ACC112 (cell line): ENCODE measurements around the gene HDHD3.
A peak's percentile ranks its signal among the peaks of the same experiment; 100 is the strongest.
"Not testable (repeated sequence)": the region's sequence is repeated elsewhere in the genome, so short reads cannot be mapped to it uniquely, and the experiment has no call there.

ENCODE experiments used
- H2AFZ ChIP-seq: fragments of 200-600 bp; sonication (generic); one replicate; pipeline ENCODE4 v1.6.0; 2017; ENCODE audit warnings: antibody characterized with exemption, low read length; ENCODE audit not compliant: unreplicated experiment
- H3K27ac ChIP-seq: fragments of 200-600 bp; sonication (generic); 2 replicates; pipeline ENCODE4 v1.5.1; 2014; ENCODE audit warnings: low read depth, mild to moderate bottlenecking, antibody characterized with exemption, low read length, moderate library complexity
- H3K27me3 ChIP-seq: fragments of 200-600 bp; sonication (generic); 2 replicates; pipeline ENCODE4 v1.6.1; 2014; ENCODE audit warnings: mild to moderate bottlenecking, antibody characterized with exemption, low read length, moderate library complexity, mixed read lengths; ENCODE audit not compliant: insufficient read depth
- H3K36me3 ChIP-seq: fragments of 200-600 bp; sonication (generic); 2 replicates; pipeline ENCODE4 v1.6.1; 2016; ENCODE audit warnings: mild to moderate bottlenecking, antibody characterized with exemption, low read length, moderate library complexity, mixed read lengths; ENCODE audit not compliant: insufficient read depth
- H3K4me1 ChIP-seq: fragments of 200-600 bp; sonication (generic); one replicate; pipeline ENCODE4 v1.6.1; 2016; ENCODE audit warnings: low read length, mixed read lengths; ENCODE audit not compliant: insufficient read depth, unreplicated experiment, control insufficient read depth
- H3K4me3 ChIP-seq: fragments of 200-600 bp; sonication (generic); 2 replicates; pipeline ENCODE4 v1.5.1; 2014; ENCODE audit warnings: mild to moderate bottlenecking, low read depth, low read length
- H3K79me2 ChIP-seq: fragments of 200-600 bp; sonication (generic); one replicate; pipeline ENCODE4 v1.6.0; 2016; ENCODE audit warnings: low read length; ENCODE audit not compliant: control insufficient read depth, unreplicated experiment, insufficient read depth

HDHD3 gene

GRCh38 chr9:113388833-113389232, 12.0 kb upstream of the HDHD3 start:
- H3K79me2 ChIP-seq: no peaks in the 10 kb centered on the region
- no peak overlapping the region for H3K4me3 ChIP-seq
- no peaks in the 10 kb centered on the region for H3K27me3 ChIP-seq
- H3K27ac ChIP-seq: no peak overlapping the region
- no peak overlapping the region for H2AFZ ChIP-seq
- H3K36me3 ChIP-seq: 0 out of 2 replicates have a peak, but pooled peaks cover 2% of the 10 kb centered on the region
- H3K4me1 ChIP-seq: no peaks in the 10 kb centered on the region

GRCh38 chr9:113387560-113388230, 10.9 kb upstream of the HDHD3 start:
- Histone ChIP-seq H3K27ac (no peak overlapping the region), H3K27me3 (no peaks in the 10 kb centered on the region), H3K79me2 (no peaks in the 10 kb centered on the region), H2AFZ (no peak overlapping the region), H3K4me3 (no peak overlapping the region), H3K36me3 (0 out of 2 replicates have a peak, but pooled peaks cover 2% of the 10 kb centered on the region), H3K4me1 (no peaks in the 10 kb centered on the region)

- H3K79me2 ChIP-seq: no peaks in the 10 kb centered on the region
- H3K4me1 ChIP-seq: no peaks in the 10 kb centered on the region
- H2AFZ ChIP-seq: no peak overlapping the region
- no peak overlapping the region for H3K27ac ChIP-seq
- no peak overlapping the region for H3K4me3 ChIP-seq
- no peaks in the 10 kb centered on the region for H3K36me3 ChIP-seq
- H3K27me3 ChIP-seq: no peaks in the 10 kb centered on the region
These were observed 10.0 kb upstream of the HDHD3 start for GRCh38 chr9:113386571-113387393.

GRCh38 chr9:113381909-113382411, 5.2 kb upstream of the HDHD3 start:
- no peak overlapping the region for H3K4me3 ChIP-seq
- H3K27me3 ChIP-seq: no peaks in the 10 kb centered on the region
- no peaks in the 10 kb centered on the region for H3K79me2 ChIP-seq
- no peak overlapping the region for H2AFZ ChIP-seq
- no peak overlapping the region for H3K27ac ChIP-seq
- H3K36me3 ChIP-seq: no peaks in the 10 kb centered on the region
- H3K4me1 ChIP-seq: no peaks in the 10 kb centered on the region

- H2AFZ ChIP-seq, H3K4me3 ChIP-seq, H3K4me1 ChIP-seq, H3K79me2 ChIP-seq, H3K27ac ChIP-seq, H3K36me3 ChIP-seq, H3K27me3 ChIP-seq: not testable (repeated sequence)
These were observed 4.7 kb upstream of the HDHD3 start for GRCh38 chr9:113381441-113381840.

- H3K27ac ChIP-seq: no peak overlapping the region
- H3K79me2 ChIP-seq: no peaks in the 10 kb centered on the region
- no peak overlapping the region for H2AFZ ChIP-seq
- no peaks in the 10 kb centered on the region for H3K4me1 ChIP-seq
- no peaks in the 10 kb centered on the region for H3K27me3 ChIP-seq
- H3K36me3 ChIP-seq: no peaks in the 10 kb centered on the region
- H3K4me3 ChIP-seq: no peak overlapping the region
These were observed 4.1 kb upstream of the HDHD3 start for GRCh38 chr9:113380869-113381378.

- H3K27ac ChIP-seq, H2AFZ ChIP-seq, H3K36me3 ChIP-seq, H3K4me1 ChIP-seq, H3K4me3 ChIP-seq, H3K27me3 ChIP-seq, H3K79me2 ChIP-seq: not testable (repeated sequence)
These were observed 3.0 kb upstream of the HDHD3 start for GRCh38 chr9:113379829-113380210.

GRCh38 chr9:113379094-113379828, 2.5 kb upstream of the HDHD3 start:
- not testable (repeated sequence) for H3K27me3 ChIP-seq, H3K79me2 ChIP-seq, H3K36me3 ChIP-seq, H3K4me1 ChIP-seq, H2AFZ ChIP-seq, H3K27ac ChIP-seq, H3K4me3 ChIP-seq

GRCh38 chr9:113375057-113376023, 1.4 kb downstream of the HDHD3 start:
- H2AFZ ChIP-seq: no peak overlapping the region
- peaks cover 6% of the 10 kb centered on the region for H3K4me1 ChIP-seq
- H3K79me2 ChIP-seq: no peaks in the 10 kb centered on the region
- H3K4me3 ChIP-seq: peak overlapping the region; percentile 89
- no peaks in the 10 kb centered on the region for H3K27me3 ChIP-seq
- H3K36me3 ChIP-seq: peaks cover 10% of the 10 kb centered on the region; the same call in 1 of the 2 replicates
- H3K27ac ChIP-seq: no peak overlapping the region
